ENCODE results near the gene SYS1. TPM values are rescaled to one million over a fixed set of nuclear protein-coding genes. Genes with fewer than 3 reads are reported as not detected.

SYS1 gene
- total RNA-seq, 1 donor from 2014 or later: 21.4 TPM

- no peak for DNase-seq (ENCODE audit: low read depth, low spot score)
Measured at GRCh38 chr20:45355209-45356084, 7.5 kb upstream of the SYS1 start.

GRCh38 chr20:45358282-45359068, 4.5 kb upstream of the SYS1 start:
- peak; percentile 87 for DNase-seq (ENCODE audit: low read depth, low spot score)

GRCh38 chr20:45359069-45359405, 3.9 kb upstream of the SYS1 start:
- DNase-seq (ENCODE audit: low read depth, low spot score): no peak

- DNase-seq (ENCODE audit: low read depth, low spot score): peak; percentile 62
Measured at GRCh38 chr20:45359406-45360148, 3.4 kb upstream of the SYS1 start.

GRCh38 chr20:45361793-45362192, 1.2 kb upstream of the SYS1 start:
- DNase-seq (ENCODE audit: low read depth, low spot score): no peak

GRCh38 chr20:45363611-45364492, 896 bp downstream of the SYS1 start:
- no peak for DNase-seq (ENCODE audit: low read depth, low spot score)

- no peak for DNase-seq (ENCODE audit: low read depth, low spot score)
Measured at GRCh38 chr20:45365444-45365970, 2.6 kb downstream of the SYS1 start.

GRCh38 chr20:45366192-45366591, 3.2 kb downstream of the SYS1 start:
- DNase-seq (ENCODE audit: low read depth, low spot score): no peak

- DNase-seq (ENCODE audit: low read depth, low spot score): no peak
Measured at GRCh38 chr20:45366631-45367030, 3.7 kb downstream of the SYS1 start.

GRCh38 chr20:45367126-45367525, 4.2 kb downstream of the SYS1 start:
- DNase-seq (ENCODE audit: low read depth, low spot score): no peak

- DNase-seq (ENCODE audit: low read depth, low spot score): no peak
Measured at GRCh38 chr20:45368221-45368980, 5.4 kb downstream of the SYS1 start.

GRCh38 chr20:45370571-45371160, 7.7 kb downstream of the SYS1 start:
- no peak for DNase-seq (ENCODE audit: low read depth, low spot score)

GRCh38 chr20:45372241-45372640, 9.3 kb downstream of the SYS1 start:
- DNase-seq (ENCODE audit: low read depth, low spot score): no peak

GRCh38 chr20:45372646-45373352, 9.8 kb downstream of the SYS1 start:
- DNase-seq (ENCODE audit: low read depth, low spot score): no peak

GRCh38 chr20:45373353-45374100, 10.6 kb downstream of the SYS1 start:
- DNase-seq (ENCODE audit: low read depth, low spot score): peak; percentile 46

- DNase-seq (ENCODE audit: low read depth, low spot score): no peak
Measured at GRCh38 chr20:45374101-45374467, 11.1 kb downstream of the SYS1 start.

GRCh38 chr20:45374966-45375365, 12.0 kb downstream of the SYS1 start:
- no peak for DNase-seq (ENCODE audit: low read depth, low spot score)

- no peak for DNase-seq (ENCODE audit: low read depth, low spot score)
Measured at GRCh38 chr20:45377269-45377668, 14.3 kb downstream of the SYS1 start.

Measured in pulmonary artery endothelial cell (primary cell).